Fibroblast of lung (primary cell): ENCODE measurements around the gene DNAL4.

ENCODE experiments used
- CTCF ChIP-seq, 2 donors: IDR thresholded peaks in 1 of 2; conservative IDR thresholded peaks in 1 of 2; 1 replicate in 1 of 2; 2 replicates in 1 of 2; pipeline ENCODE4 v1.5.1; 2011 to 2012; ENCODE audit warnings: low read length in 2 of 2, control low read depth in 1 of 2, inconsistent platforms in 1 of 2, low read depth in 1 of 2, mild to moderate bottlenecking in 1 of 2
- EZH2 ChIP-seq: IDR thresholded peaks from 2 replicates; pipeline ENCODE4 v1.5.1; 2012; ENCODE audit warnings: low read length, control low read depth, mild to moderate bottlenecking; ENCODE audit errors: missing control alignments

GRCh38 chr22:38823637-38824036, 29.7 kb upstream of the DNAL4 start:
- TF ChIP-seq CTCF (conservative IDR thresholded peaks at IDR 0.05 in 1 of 2, IDR thresholded peaks at IDR 0.05 in 1 of 2; ENCODE audit: low read depth in 1 of 2, low read length in 2 of 2) (no peak), EZH2 (no peak)
